Measurements from ENCODE around the gene PREB. TPM values are rescaled to one million over a fixed set of nuclear protein-coding genes. Genes with fewer than 3 reads are reported as not detected.
"Not testable (repeated sequence)": the region's sequence is repeated elsewhere in the genome, so short reads cannot be mapped to it uniquely, and the experiment has no call there.

Gene PREB
- total and polyA plus RNA-seq, 2 donors, result 41.3 to 56.9 TPM

DNA sequence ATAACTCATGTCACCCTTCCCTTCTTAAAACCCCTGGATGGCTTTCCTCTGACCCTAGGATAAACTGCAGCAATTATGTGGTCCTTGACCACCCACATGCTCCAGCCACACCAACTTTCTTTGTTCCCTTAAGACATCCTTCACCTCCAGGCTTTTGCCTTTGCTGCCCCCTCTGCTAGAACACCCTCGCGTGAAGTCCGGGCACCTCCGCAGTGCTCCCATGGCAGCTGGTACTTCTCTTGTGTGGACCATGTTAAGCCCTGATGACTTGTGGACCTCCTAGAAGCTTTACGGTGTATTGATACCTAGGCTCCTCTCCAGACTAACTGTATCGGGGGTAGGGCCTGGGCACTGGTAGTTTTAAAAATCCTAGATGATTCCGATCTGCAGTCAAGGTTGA, 11.6 kb downstream of the PREB start:
- Histone ChIP-seq H3K27me3 (ENCODE audit: control insufficient read depth in 2 of 2, insufficient read depth in 1 of 2, low read length in 1 of 2) (peaks cover 34 to 67% of the 10 kb centered on the region in 2 donors), H3K4me1 (ENCODE audit: control insufficient read depth in 2 of 2, insufficient read depth in 2 of 2, low read length in 2 of 2) (peaks cover 5 to 14% of the 10 kb centered on the region in 2 donors), H3K4me3 (ENCODE audit: low read length in 2 of 2) (no peak overlapping the region), H3K36me3 (ENCODE audit: control insufficient read depth in 2 of 2, insufficient read depth in 2 of 2, low read length in 1 of 2) (no peaks in the 10 kb centered on the region), H3K9me3 (ENCODE audit: control insufficient read depth in 2 of 2, insufficient read depth in 1 of 2, low read length in 1 of 2) (no peaks in the 10 kb centered on the region), H3K27ac (ENCODE audit: low read depth in 1 of 2, low read length in 1 of 2) (no peak overlapping the region)
- DNase-seq (ENCODE audit: low read depth in 6 of 9, low spot score in 9 of 9), result no peak
- WGBS, result 98% methylated on average over 7 of the region's 7 CpGs

DNA sequence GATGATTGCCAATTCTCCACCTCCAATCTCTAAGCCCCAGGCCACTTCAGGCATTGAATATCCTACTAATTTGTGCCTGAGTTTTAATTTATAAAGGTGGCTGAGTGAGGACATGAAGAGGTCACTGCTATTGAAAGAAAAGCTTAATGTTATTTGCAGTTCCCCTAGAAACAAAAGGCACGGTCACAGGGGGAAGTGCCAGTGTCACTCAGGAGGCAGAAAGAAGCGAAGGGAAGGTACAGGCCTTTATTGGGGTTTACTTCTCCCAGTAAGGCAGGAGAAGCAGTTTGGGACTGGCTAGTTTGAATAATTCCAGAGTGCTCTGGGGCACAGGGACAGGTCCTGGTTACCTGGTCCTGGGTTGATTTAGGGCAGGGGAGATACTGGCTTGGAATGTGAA, 12.5 kb downstream of the PREB start:
- peaks cover 5 to 14% of the 10 kb centered on the region in 2 donors for H3K4me1 ChIP-seq (ENCODE audit: control insufficient read depth in 2 of 2, insufficient read depth in 2 of 2, low read length in 2 of 2)
- H3K36me3 ChIP-seq (ENCODE audit: control insufficient read depth in 2 of 2, insufficient read depth in 2 of 2, low read length in 1 of 2), result no peaks in the 10 kb centered on the region
- 88% methylated on average over 2 of the region's 2 CpGs for WGBS
- no peak for DNase-seq (ENCODE audit: low read depth in 6 of 9, low spot score in 9 of 9)
- H3K4me3 ChIP-seq (ENCODE audit: low read length in 2 of 2), result no peak overlapping the region
- H3K27ac ChIP-seq (ENCODE audit: low read depth in 1 of 2, low read length in 1 of 2), result no peak overlapping the region
- peaks cover 35 to 76% of the 10 kb centered on the region in 2 donors for H3K27me3 ChIP-seq (ENCODE audit: control insufficient read depth in 2 of 2, insufficient read depth in 1 of 2, low read length in 1 of 2)
- H3K9me3 ChIP-seq (ENCODE audit: control insufficient read depth in 2 of 2, insufficient read depth in 1 of 2, low read length in 1 of 2), result no peaks in the 10 kb centered on the region

DNA sequence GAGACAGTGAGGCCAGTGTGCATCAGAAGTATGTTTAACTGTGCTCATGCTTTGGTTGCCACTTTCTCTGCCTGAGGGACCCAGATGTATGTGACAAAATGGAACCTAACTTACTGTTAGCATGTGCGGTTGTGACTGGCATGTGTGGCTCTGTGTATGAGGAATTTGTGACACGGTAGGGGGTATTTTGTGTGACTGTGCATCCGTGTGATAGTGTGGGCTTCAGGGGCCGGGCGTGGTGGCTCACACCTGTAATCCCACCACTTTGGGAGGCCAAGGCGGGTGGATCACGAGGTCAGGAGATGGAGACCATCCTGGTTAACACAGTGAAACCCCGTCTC, 15.1 kb downstream of the PREB start:
- WGBS, result 90% methylated on average over 8 of the region's 8 CpGs
- H3K4me3 ChIP-seq (ENCODE audit: low read length in 2 of 2); H3K36me3 ChIP-seq (ENCODE audit: control insufficient read depth in 2 of 2, insufficient read depth in 2 of 2, low read length in 1 of 2); H3K9me3 ChIP-seq (ENCODE audit: control insufficient read depth in 2 of 2, insufficient read depth in 1 of 2, low read length in 1 of 2); H3K27ac ChIP-seq (ENCODE audit: low read depth in 1 of 2, low read length in 1 of 2); DNase-seq (ENCODE audit: low read depth in 6 of 9, low spot score in 9 of 9): not testable (repeated sequence)
- peaks cover 5 to 14% of the 10 kb centered on the region in 2 donors for H3K4me1 ChIP-seq (ENCODE audit: control insufficient read depth in 2 of 2, insufficient read depth in 2 of 2, low read length in 2 of 2)
- peaks cover 35 to 84% of the 10 kb centered on the region in 2 donors for H3K27me3 ChIP-seq (ENCODE audit: control insufficient read depth in 2 of 2, insufficient read depth in 1 of 2, low read length in 1 of 2)

DNA sequence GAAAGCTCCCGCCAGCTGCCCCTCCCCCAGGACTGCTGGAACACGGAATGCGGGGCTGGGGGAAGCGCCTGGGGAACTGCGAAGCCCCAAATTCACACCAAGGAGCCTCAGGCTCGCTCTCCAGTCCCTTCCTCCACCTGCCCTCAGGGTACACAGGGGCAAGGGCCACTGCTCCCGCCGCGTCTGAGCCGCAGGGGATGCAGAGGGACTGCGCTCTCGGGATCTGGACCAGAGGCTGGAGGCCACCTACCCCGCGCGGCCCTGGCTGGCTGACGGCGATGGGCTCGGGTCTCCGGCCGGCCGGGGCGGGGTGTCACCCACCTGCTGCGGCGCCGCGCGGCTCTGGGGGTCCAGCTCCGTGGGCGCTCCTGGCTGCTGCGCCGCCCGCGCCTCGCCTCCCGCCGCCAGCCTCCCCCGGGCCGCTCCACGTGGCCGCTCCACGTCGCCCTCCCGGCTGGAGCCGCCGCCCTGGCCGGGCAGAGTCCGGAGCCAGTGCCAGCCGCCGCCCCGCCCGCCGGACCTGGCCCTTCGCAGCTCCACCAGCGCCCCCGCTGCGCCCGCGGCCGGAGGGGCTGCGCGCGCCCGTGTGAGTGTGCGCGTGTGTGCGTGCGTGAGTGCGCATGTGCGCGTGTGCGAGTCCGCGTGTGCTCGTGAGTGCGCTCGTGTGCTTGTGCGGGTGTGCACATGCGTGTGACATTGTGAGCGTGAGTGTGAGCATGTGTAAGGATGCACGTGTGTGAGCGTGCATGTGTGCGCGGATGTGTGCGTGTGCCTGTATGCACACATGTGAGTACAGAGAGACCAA, 15.7 kb downstream of the PREB start, which contains the start of gene CGREF1:
Gene CGREF1 (minus strand): TSS at position 604 of the 805 bp plus-strand sequence. CDS start 14,762 bp downstream, outside the sequence.
- Histone ChIP-seq H3K27me3 (ENCODE audit: control insufficient read depth in 2 of 2, insufficient read depth in 1 of 2, low read length in 1 of 2) (peaks cover 35 to 78% of the 10 kb centered on the region in 2 donors), H3K27ac (ENCODE audit: low read depth in 1 of 2, low read length in 1 of 2) (no peak within 1 kb of the TSS), H3K36me3 (ENCODE audit: control insufficient read depth in 2 of 2, insufficient read depth in 2 of 2, low read length in 1 of 2) (no peaks in the 10 kb centered on the region), H3K9me3 (ENCODE audit: control insufficient read depth in 2 of 2, insufficient read depth in 1 of 2, low read length in 1 of 2) (no peaks in the 10 kb centered on the region), H3K4me1 (ENCODE audit: control insufficient read depth in 2 of 2, insufficient read depth in 2 of 2, low read length in 2 of 2) (peaks cover 4 to 11% of the 10 kb centered on the region in 2 donors), H3K4me3 (ENCODE audit: low read length in 2 of 2) (peak within 1 kb of the TSS in 1 of 2 donors; percentile 33)
- WGBS, result 6% methylated on average over 84 of the region's 84 CpGs
- DNase-seq (ENCODE audit: low read depth in 6 of 9, low spot score in 9 of 9), result no peak

DNA sequence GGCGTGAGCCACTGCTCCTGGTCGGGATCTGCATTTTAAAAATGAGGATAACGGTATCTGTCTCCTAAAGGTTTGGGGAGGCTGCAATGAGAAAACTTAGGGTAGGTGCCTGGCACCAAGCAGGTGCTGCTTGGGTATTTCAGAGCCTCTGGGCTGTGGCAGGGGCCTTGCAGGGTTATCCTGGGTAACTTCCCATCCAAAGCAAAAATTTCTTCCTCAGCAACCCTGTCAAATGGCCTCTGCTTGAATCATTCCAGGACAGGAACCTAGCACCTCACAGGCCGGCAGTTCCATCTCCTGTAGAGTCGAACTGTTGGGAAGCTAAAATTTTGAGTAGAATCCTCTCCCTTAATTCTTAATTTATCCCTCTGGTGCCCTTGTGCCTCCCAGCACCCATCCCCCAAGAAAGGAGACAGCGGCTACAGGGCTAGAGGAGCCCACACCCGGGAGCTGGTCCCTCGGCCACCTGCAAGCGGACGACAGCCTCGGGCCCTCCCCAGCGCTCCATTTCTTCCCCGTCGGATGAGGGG, 16.4 kb downstream of the PREB start:
- WGBS, result 46% methylated on average over 14 of the region's 14 CpGs
- Histone ChIP-seq H3K9me3 (ENCODE audit: control insufficient read depth in 2 of 2, insufficient read depth in 1 of 2, low read length in 1 of 2) (no peaks in the 10 kb centered on the region), H3K27me3 (ENCODE audit: control insufficient read depth in 2 of 2, insufficient read depth in 1 of 2, low read length in 1 of 2) (peaks cover 35 to 75% of the 10 kb centered on the region in 2 donors), H3K4me3 (ENCODE audit: low read length in 2 of 2) (no peak overlapping the region), H3K36me3 (ENCODE audit: control insufficient read depth in 2 of 2, insufficient read depth in 2 of 2, low read length in 1 of 2) (no peaks in the 10 kb centered on the region), H3K4me1 (ENCODE audit: control insufficient read depth in 2 of 2, insufficient read depth in 2 of 2, low read length in 2 of 2) (peaks cover 0 to 5% of the 10 kb centered on the region in 2 donors), H3K27ac (ENCODE audit: low read depth in 1 of 2, low read length in 1 of 2) (no peak overlapping the region)
- no peak for DNase-seq (ENCODE audit: low read depth in 6 of 9, low spot score in 9 of 9)

DNA sequence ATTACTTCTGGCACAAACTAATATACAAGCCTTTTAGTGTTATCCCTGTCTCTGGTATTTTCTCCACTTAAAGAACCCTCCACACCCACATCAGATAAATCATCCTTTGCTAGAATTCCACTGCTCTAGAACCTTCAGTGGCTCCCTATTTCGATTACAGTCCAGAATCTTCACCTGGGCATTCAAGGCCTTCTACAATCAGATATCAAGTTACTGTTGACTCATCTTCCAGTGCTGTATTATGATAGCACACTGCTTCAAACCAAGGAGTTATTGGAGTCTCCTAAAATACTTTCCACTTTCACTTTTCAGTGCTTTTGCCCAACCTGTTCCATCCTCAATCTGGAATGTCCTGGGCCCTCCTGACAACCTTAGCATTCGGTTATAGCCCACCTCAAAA, 18.9 kb downstream of the PREB start:
- 87% methylated on average over 2 of the region's 2 CpGs for WGBS
- Histone ChIP-seq H3K4me3 (ENCODE audit: low read length in 2 of 2) (no peak overlapping the region), H3K27ac (ENCODE audit: low read depth in 1 of 2, low read length in 1 of 2) (no peak overlapping the region), H3K27me3 (ENCODE audit: control insufficient read depth in 2 of 2, insufficient read depth in 1 of 2, low read length in 1 of 2) (peaks cover 23 to 50% of the 10 kb centered on the region in 2 donors), H3K4me1 (ENCODE audit: control insufficient read depth in 2 of 2, insufficient read depth in 2 of 2, low read length in 2 of 2) (peaks cover 0 to 3% of the 10 kb centered on the region in 2 donors), H3K9me3 (ENCODE audit: control insufficient read depth in 2 of 2, insufficient read depth in 1 of 2, low read length in 1 of 2) (no peaks in the 10 kb centered on the region), H3K36me3 (ENCODE audit: control insufficient read depth in 2 of 2, insufficient read depth in 2 of 2, low read length in 1 of 2) (no peaks in the 10 kb centered on the region)
- no peak for DNase-seq (ENCODE audit: low read depth in 6 of 9, low spot score in 9 of 9)

DNA sequence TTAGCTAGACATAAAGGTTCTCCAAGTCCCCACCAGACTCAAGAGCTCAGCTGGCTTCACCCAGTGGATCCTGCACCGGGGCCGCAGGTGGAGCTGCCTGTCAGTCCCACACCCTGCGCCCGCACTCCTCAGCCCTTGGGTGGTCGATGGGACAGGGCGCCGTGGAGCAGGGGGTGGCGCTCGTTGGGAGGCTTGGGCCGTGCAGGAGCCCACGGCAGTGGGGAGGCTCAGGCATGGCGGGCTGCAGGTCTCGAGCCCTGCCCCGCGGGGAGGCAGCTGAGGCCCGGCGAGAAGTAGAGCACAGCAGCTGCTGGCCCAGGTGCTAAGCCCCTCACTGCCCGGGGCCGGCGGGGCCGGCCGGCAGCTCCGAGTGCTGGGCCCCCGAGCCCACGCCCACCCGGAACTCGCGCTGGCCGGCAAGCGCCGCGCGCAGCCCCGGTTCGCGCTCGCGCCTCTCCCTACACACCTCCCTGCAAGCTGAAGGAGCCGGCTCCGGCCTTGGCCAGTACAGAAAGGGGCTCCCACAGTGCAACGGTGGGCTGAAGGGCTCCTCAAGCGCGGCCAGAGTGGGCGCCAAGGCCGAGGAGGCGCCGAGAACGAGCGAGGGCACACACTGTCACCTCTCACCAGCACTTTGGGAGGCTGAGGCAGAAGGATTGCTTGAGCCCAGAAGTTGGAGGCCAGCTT, 22.9 kb downstream of the PREB start:
- WGBS, result 97% methylated on average over 49 of the region's 49 CpGs
- not testable (repeated sequence) for H3K9me3 ChIP-seq (ENCODE audit: control insufficient read depth in 2 of 2, insufficient read depth in 1 of 2, low read length in 1 of 2)
- peaks cover 0 to 18% of the 10 kb centered on the region in 2 donors for H3K27me3 ChIP-seq (ENCODE audit: control insufficient read depth in 2 of 2, insufficient read depth in 1 of 2, low read length in 1 of 2)

DNA sequence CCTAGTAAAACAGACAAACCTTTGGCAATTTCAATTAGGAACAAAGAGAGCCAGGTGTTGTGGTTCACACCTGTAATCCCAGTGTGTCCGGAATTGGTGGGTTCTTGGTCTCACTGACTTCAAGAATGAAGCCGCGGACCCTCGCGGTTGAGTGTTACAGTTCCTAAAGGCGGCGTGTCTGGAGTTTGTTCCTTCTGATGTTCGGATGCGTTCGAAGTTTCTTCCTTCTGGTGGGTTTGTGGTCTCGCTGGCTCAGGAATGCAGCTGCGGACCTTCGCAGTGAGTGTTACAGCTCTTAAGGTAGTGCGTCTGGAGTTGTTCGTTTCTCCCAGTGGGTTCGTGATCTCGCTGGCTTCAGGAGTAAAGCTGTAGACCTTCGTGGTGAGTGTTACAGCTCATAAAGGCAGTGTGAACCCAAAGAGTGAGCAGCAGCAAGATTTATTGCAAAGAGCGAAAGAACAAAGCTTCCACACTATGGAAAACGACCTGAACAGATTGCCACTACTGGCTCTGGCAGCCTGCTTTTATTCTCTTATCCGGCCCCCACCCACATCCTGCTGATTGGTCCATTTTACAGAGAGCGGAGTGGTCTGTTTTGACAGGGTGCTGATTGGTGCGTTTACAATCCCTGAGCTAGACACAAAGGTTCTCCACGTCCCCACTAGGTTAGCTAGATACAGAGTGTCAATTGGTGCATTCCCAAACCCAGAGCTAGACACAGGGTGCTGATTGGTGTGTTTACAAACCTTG, 23.7 kb downstream of the PREB start:
- H3K4me3 ChIP-seq (ENCODE audit: low read length in 2 of 2); H3K27ac ChIP-seq (ENCODE audit: low read depth in 1 of 2, low read length in 1 of 2); H3K36me3 ChIP-seq (ENCODE audit: control insufficient read depth in 2 of 2, insufficient read depth in 2 of 2, low read length in 1 of 2); H3K9me3 ChIP-seq (ENCODE audit: control insufficient read depth in 2 of 2, insufficient read depth in 1 of 2, low read length in 1 of 2); H3K4me1 ChIP-seq (ENCODE audit: control insufficient read depth in 2 of 2, insufficient read depth in 2 of 2, low read length in 2 of 2); DNase-seq (ENCODE audit: low read depth in 6 of 9, low spot score in 9 of 9): not testable (repeated sequence)
- WGBS, result 79% methylated on average over 24 of the region's 24 CpGs
- H3K27me3 ChIP-seq (ENCODE audit: control insufficient read depth in 2 of 2, insufficient read depth in 1 of 2, low read length in 1 of 2), result peaks cover 0 to 15% of the 10 kb centered on the region in 2 donors

More for the DNA sequence above, 22.9 kb downstream of the PREB start:
- H3K4me1 ChIP-seq (ENCODE audit: control insufficient read depth in 2 of 2, insufficient read depth in 2 of 2, low read length in 2 of 2); DNase-seq (ENCODE audit: low read depth in 6 of 9, low spot score in 9 of 9); H3K27ac ChIP-seq (ENCODE audit: low read depth in 1 of 2, low read length in 1 of 2); H3K36me3 ChIP-seq (ENCODE audit: control insufficient read depth in 2 of 2, insufficient read depth in 2 of 2, low read length in 1 of 2); H3K4me3 ChIP-seq (ENCODE audit: low read length in 2 of 2): not testable (repeated sequence)
